Activated gamma-delta T cell treated with Interleukin-2 at 50 U/mL for 16 hours (primary cell): ENCODE results near the gene ARL2BP.
A peak's percentile ranks its signal among the peaks of the same experiment; 100 is the strongest.
"Not testable (repeated sequence)": the region's sequence is repeated elsewhere in the genome, so short reads cannot be mapped to it uniquely, and the experiment has no call there.

ENCODE experiments used
- DNase-seq: peaks from one replicate; pipeline ENCODE4 v3.0.0-alpha.2; 2020

The ARL2BP gene

GRCh38 chr16:57264950-57265371 is 19.9 kb downstream of the ARL2BP start:
- DNase-seq = no peak

- no peak for DNase-seq
Observed at GRCh38 chr16:57265850-57266530, 20.9 kb downstream of the ARL2BP start.

GRCh38 chr16:57266531-57267260 is 21.6 kb downstream of the ARL2BP start:
- DNase-seq = peak; percentile 25

- DNase-seq = not testable (repeated sequence)
Observed at GRCh38 chr16:57267343-57267742, 22.3 kb downstream of the ARL2BP start.

GRCh38 chr16:57268804-57269800 is 24.0 kb downstream of the ARL2BP start:
- no peak for DNase-seq

GRCh38 chr16:57270221-57271062 is 25.4 kb downstream of the ARL2BP start:
- no peak for DNase-seq

GRCh38 chr16:57271063-57271345 is 25.9 kb downstream of the ARL2BP start:
- no peak for DNase-seq

- DNase-seq = no peak
Observed at GRCh38 chr16:57271867-57272495, 26.9 kb downstream of the ARL2BP start.

- DNase-seq = no peak
Observed at GRCh38 chr16:57273359-57273758, 28.3 kb downstream of the ARL2BP start.

- no peak for DNase-seq
Observed at GRCh38 chr16:57273826-57274225, 28.8 kb downstream of the ARL2BP start.

GRCh38 chr16:57275946-57276345 is 30.9 kb downstream of the ARL2BP start:
- not testable (repeated sequence) for DNase-seq

- no peak for DNase-seq
Observed at GRCh38 chr16:57276596-57276995, 31.5 kb downstream of the ARL2BP start.

GRCh38 chr16:57277586-57277985 is 32.5 kb downstream of the ARL2BP start:
- DNase-seq = peak; percentile 32

- DNase-seq = no peak
Observed at GRCh38 chr16:57278494-57278893, 33.4 kb downstream of the ARL2BP start.

GRCh38 chr16:57279780-57280638 is 35.0 kb downstream of the ARL2BP start:
- DNase-seq = no peak

GRCh38 chr16:57281791-57282190 is 36.7 kb downstream of the ARL2BP start:
- DNase-seq = no peak

- no peak for DNase-seq
Observed at GRCh38 chr16:57282510-57283213, 37.6 kb downstream of the ARL2BP start.

GRCh38 chr16:57283214-57283958 is 38.3 kb downstream of the ARL2BP start:
- DNase-seq = no peak

GRCh38 chr16:57283959-57284208 is 38.8 kb downstream of the ARL2BP start:
- no peak for DNase-seq
